SK-N-SH treated with all-trans-retinoic acid at 6 μM for 48 hours (cell line): ENCODE results near the gene ZNF492.

ENCODE experiments used
- ESRRG ChIP-seq: fragments of 250-450 bp; sonication (Bioruptor Pico); IDR thresholded peaks from 2 replicates; pipeline ENCODE4 v1.6.1; 2021; ENCODE audit warnings: mild to moderate bottlenecking
- OSR1 ChIP-seq: fragments of 250-450 bp; sonication (Bioruptor Pico); IDR thresholded peaks from 2 replicates; pipeline ENCODE4 v1.8.0; 2022; ENCODE audit warnings: moderate library complexity, mild to moderate bottlenecking, inconsistent platforms
- TF ChIP-seq, protein P1 (sequence below): fragments of 250-450 bp; sonication (Bioruptor Pico); IDR thresholded peaks from 2 replicates; pipeline ENCODE4 v1.5.1; 2021; ENCODE audit warnings: mild to moderate bottlenecking, moderate library complexity

GRCh38 chr19:22617614-22618320, 16.4 kb upstream of the ZNF492 start:
- TF ChIP-seq, protein P1, sequence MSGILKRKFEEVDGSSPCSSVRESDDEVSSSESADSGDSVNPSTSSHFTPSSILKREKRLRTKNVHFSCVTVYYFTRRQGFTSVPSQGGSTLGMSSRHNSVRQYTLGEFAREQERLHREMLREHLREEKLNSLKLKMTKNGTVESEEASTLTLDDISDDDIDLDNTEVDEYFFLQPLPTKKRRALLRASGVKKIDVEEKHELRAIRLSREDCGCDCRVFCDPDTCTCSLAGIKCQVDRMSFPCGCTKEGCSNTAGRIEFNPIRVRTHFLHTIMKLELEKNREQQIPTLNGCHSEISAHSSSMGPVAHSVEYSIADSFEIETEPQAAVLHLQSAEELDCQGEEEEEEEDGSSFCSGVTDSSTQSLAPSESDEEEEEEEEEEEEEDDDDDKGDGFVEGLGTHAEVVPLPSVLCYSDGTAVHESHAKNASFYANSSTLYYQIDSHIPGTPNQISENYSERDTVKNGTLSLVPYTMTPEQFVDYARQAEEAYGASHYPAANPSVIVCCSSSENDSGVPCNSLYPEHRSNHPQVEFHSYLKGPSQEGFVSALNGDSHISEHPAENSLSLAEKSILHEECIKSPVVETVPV (CRISPR knock-in tag): no peak
- TF ChIP-seq OSR1 (no peak), ESRRG (CRISPR knock-in tag) (no peak)
